Left colon (tissue), 2 donors: ENCODE results near the gene ALKBH8. TPM values are rescaled to one million over a fixed set of nuclear protein-coding genes. Genes with fewer than 3 reads are reported as not detected.
A peak's percentile ranks its signal among the peaks of the same experiment; 100 is the strongest.
"Not testable (repeated sequence)": the region's sequence is repeated elsewhere in the genome, so short reads cannot be mapped to it uniquely, and the experiment has no call there.

Experiments used
- ATAC-seq: fragments of 200-7000 bp; cut with Tn5 transposase; one replicate; pipeline ENCODE4 v1.9.1; 2020; ENCODE audit warnings: mild to moderate bottlenecking, moderate library complexity
- DNase-seq, 2 donors: peaks; one replicate each; pipeline ENCODE4 v3.0.0-alpha.2; 2020
- intact Hi-C, 2 donors: fragments of 100-400 bp; cut with DNase I in 1 of 2; cut with micrococcal nuclease in 1 of 2; formaldehyde crosslinking; loops; one replicate each; pipeline versions ENCODE4 v1.11.2 to v1.14.0; 2022; cut with DNase I, micrococcal nuclease
- total RNA-seq, 2 donors: library from RNA; stranded (reverse); fragmentation: NEBNext Ultra II Directional; extraction: Animal tissue kit (Norgen Biotek cat#: 25700); gene quantifications; one replicate each; pipeline ENCODE4 v1.2.1, GENCODE V29; 2021
- donor health status: DM: no; HTN: no; CAD: no.
- donor health status: DM: yes; HTN: yes; CAD: no.

The ALKBH8 gene
- total RNA-seq, 2 donors from 2014 or later = 4.7 to 5.3 TPM

GRCh38 chr11:107583629-107584195 is 18.2 kb upstream of the ALKBH8 start:
- intact Hi-C loops = no loop called here
- ATAC-seq = no peak
- DNase-seq = no peak

- DNase-seq = no peak
- intact Hi-C loops = no loop called here
- ATAC-seq = no peak
Measured at GRCh38 chr11:107581147-107581546, 15.6 kb upstream of the ALKBH8 start.

GRCh38 chr11:107579169-107579568 is 13.6 kb upstream of the ALKBH8 start:
- not testable (repeated sequence) for ATAC-seq, DNase-seq
- intact Hi-C loops = loop anchor here in 1 of 2 donors (5.0 to 10.0 kb wide), 2 partner anchors 108 to 316 kb away; no protein-coding TSS in a partner anchor

- DNase-seq (no peak), ATAC-seq (no peak)
- intact Hi-C loops = loop anchor here in 1 of 2 donors (5.0 to 10.0 kb wide), 2 partner anchors 110 to 317 kb away; no protein-coding TSS in a partner anchor
Measured at GRCh38 chr11:107577346-107577711, 11.8 kb upstream of the ALKBH8 start.

GRCh38 chr11:107576497-107577345 is 11.2 kb upstream of the ALKBH8 start:
- ATAC-seq = not testable (repeated sequence)
- intact Hi-C loops = loop anchor here in 1 of 2 donors (5.0 to 10.0 kb wide), 2 partner anchors 111 to 318 kb away; no protein-coding TSS in a partner anchor
- peak in 1 of 2 donors; percentile 61 for DNase-seq

GRCh38 chr11:107573438-107573837 is 7.9 kb upstream of the ALKBH8 start:
- DNase-seq (no peak), ATAC-seq (no peak)
- intact Hi-C loops = loop anchor here in 1 of 2 donors (10.0 kb wide), 1 partner anchor 321 kb away; no protein-coding TSS in a partner anchor

- intact Hi-C loops = loop anchor here in 1 of 2 donors (10.0 kb wide), 1 partner anchor 325 kb away; no protein-coding TSS in a partner anchor
- ATAC-seq (no peak), DNase-seq (no peak)
Measured at GRCh38 chr11:107570015-107570414, 4.5 kb upstream of the ALKBH8 start.

GRCh38 chr11:107567739-107568335 is 2.3 kb upstream of the ALKBH8 start:
- ATAC-seq (no peak), DNase-seq (no peak)
- intact Hi-C loops = no loop called here

GRCh38 chr11:107566569-107566968 is 1.0 kb upstream of the ALKBH8 start:
- intact Hi-C loops = no loop called here
- ATAC-seq = no peak
- no peak for DNase-seq

- peak; percentile 15 for ATAC-seq
- intact Hi-C loops, DNase-seq: not testable (repeated sequence)
Measured at GRCh38 chr11:107565955-107566501, 493 bp upstream of the ALKBH8 start.

GRCh38 chr11:107564877-107565218 is 687 bp downstream of the ALKBH8 start:
- ATAC-seq = peak; percentile 58
- intact Hi-C loops = no loop called here
- no peak for DNase-seq

GRCh38 chr11:107563702-107564101 is 1.8 kb downstream of the ALKBH8 start:
- intact Hi-C loops = no loop called here
- DNase-seq (peak in 1 of 2 donors; percentile 31), ATAC-seq (no peak)

GRCh38 chr11:107562647-107563208 is 2.8 kb downstream of the ALKBH8 start:
- ATAC-seq = no peak

GRCh38 chr11:107561688-107562087 is 3.8 kb downstream of the ALKBH8 start:
- no peak for DNase-seq
- intact Hi-C loops = no loop called here
- no peak for ATAC-seq

More at GRCh38 chr11:107562647-107563208, 2.8 kb downstream of the ALKBH8 start:
- no peak for DNase-seq
- intact Hi-C loops = no loop called here

- intact Hi-C loops = no loop called here
- DNase-seq = no peak
- no peak for ATAC-seq
Measured at GRCh38 chr11:107550304-107550703, 15.2 kb downstream of the ALKBH8 start.

GRCh38 chr11:107549954-107550285 is 15.6 kb downstream of the ALKBH8 start:
- intact Hi-C loops = no loop called here
- ATAC-seq (no peak), DNase-seq (no peak)

- ATAC-seq = peak; percentile 49
- DNase-seq = no peak
- intact Hi-C loops = no loop called here
Measured at GRCh38 chr11:107549253-107549953, 16.1 kb downstream of the ALKBH8 start.

- DNase-seq = no peak
- intact Hi-C loops = no loop called here
- ATAC-seq = no peak
Measured at GRCh38 chr11:107547961-107548360, 17.6 kb downstream of the ALKBH8 start.

- DNase-seq (no peak), ATAC-seq (no peak)
- intact Hi-C loops = no loop called here
Measured at GRCh38 chr11:107545101-107545514, 20.4 kb downstream of the ALKBH8 start.
